DND-41 (cell line): Measurements from ENCODE around the gene MCFD2.

Experiments
- ATAC-seq: fragments of 200-7000 bp; cut with Tn5 transposase; 3 replicates; pipeline ENCODE4 v1.9.1; 2021; ENCODE audit warnings: low read depth; ENCODE audit not compliant: insufficient read depth
- DNase-seq: peaks from one replicate; pipeline ENCODE4 v3.0.0-alpha.2; 2020
- H2AFZ ChIP-seq: 2 replicates; pipeline ENCODE4 v1.6.0; 2012; ENCODE audit warnings: low read depth, low read length
- H3K27ac ChIP-seq: 2 replicates; pipeline ENCODE4 v1.5.1; 2012; ENCODE audit warnings: low read length, inconsistent platforms
- H3K27me3 ChIP-seq: fragments of 200-600 bp; sonication (generic); 2 replicates; pipeline ENCODE4 v1.6.0; 2012; ENCODE audit warnings: low read length, mild to moderate bottlenecking, inconsistent platforms; ENCODE audit not compliant: insufficient read depth, poor library complexity
- H3K36me3 ChIP-seq: 2 replicates; pipeline ENCODE4 v1.5.1; 2012; ENCODE audit warnings: low read length, inconsistent platforms; ENCODE audit not compliant: insufficient read depth
- H3K4me1 ChIP-seq: 2 replicates; pipeline ENCODE4 v1.5.1; 2012; ENCODE audit warnings: mild to moderate bottlenecking, low read length; ENCODE audit not compliant: insufficient read depth
- H3K4me2 ChIP-seq: 2 replicates; pipeline ENCODE4 v1.6.0; 2012; ENCODE audit warnings: mild to moderate bottlenecking, moderate library complexity, low read length, inconsistent platforms; ENCODE audit not compliant: insufficient read depth
- H3K4me3 ChIP-seq, 2 experiments: fragments of 200-600 bp in 1 of 2; shearing (Covaris generic) in 1 of 2; 2 replicates each; pipeline ENCODE4 v1.5.1; 2012 to 2016; ENCODE audit warnings: inconsistent platforms in 2 of 2, low read length in 2 of 2, mild to moderate bottlenecking in 2 of 2, low read depth in 1 of 2, moderate library complexity in 1 of 2
- H3K79me2 ChIP-seq: 2 replicates; pipeline ENCODE4 v1.6.0; 2012; ENCODE audit warnings: low read length, inconsistent platforms; ENCODE audit not compliant: insufficient read depth
- H3K9ac ChIP-seq: 2 replicates; pipeline ENCODE4 v1.6.0; 2012; ENCODE audit warnings: low read depth, mild to moderate bottlenecking, inconsistent platforms, low read length, moderate library complexity
- H3K9me3 ChIP-seq: 2 replicates; pipeline ENCODE4 v1.5.1; 2012; ENCODE audit warnings: low read length, moderate library complexity, mild to moderate bottlenecking, inconsistent platforms; ENCODE audit not compliant: insufficient read depth, severe bottlenecking
- H4K20me1 ChIP-seq: 2 replicates; pipeline ENCODE4 v1.6.0; 2012; ENCODE audit warnings: low read length; ENCODE audit not compliant: insufficient read depth
- EZH2 ChIP-seq: IDR thresholded peaks from 3 replicates; pipeline ENCODE4 v1.6.1; 2012; ENCODE audit warnings: borderline replicate concordance, low read depth, mild to moderate bottlenecking, moderate library complexity, low read length, inconsistent platforms; ENCODE audit not compliant: severe bottlenecking
- TF ChIP-seq, protein P1 (sequence below): IDR thresholded peaks from 2 replicates; pipeline ENCODE4 v1.5.1; 2012; ENCODE audit warnings: borderline replicate concordance, low read length, moderate library complexity, mild to moderate bottlenecking; ENCODE audit not compliant: poor library complexity, severe bottlenecking; ENCODE audit errors: extremely low read depth

The MCFD2 gene

GRCh38 chr2:46943881-46944798 lies 28.5 kb upstream of the MCFD2 start:
- Histone ChIP-seq H3K27ac (peak overlapping the region; percentile 96), H4K20me1 (peaks cover 3% of the 10 kb centered on the region; the same call in 1 of the 2 replicates), H3K4me2 (peak overlapping the region; percentile 82), H3K4me3 (peak overlapping the region in 1 of 2 experiments; percentile 90; a peak in 2 of 4 replicates), H3K9me3 (no peaks in the 10 kb centered on the region), H3K4me1 (peaks cover 75% of the 10 kb centered on the region), H3K27me3 (no peaks in the 10 kb centered on the region), H3K36me3 (peaks cover 26% of the 10 kb centered on the region), H3K9ac (peak overlapping the region; percentile 82), H2AFZ (no peak overlapping the region), H3K79me2 (peaks cover 73% of the 10 kb centered on the region)
- DNase-seq = peak; percentile 73
- peak; percentile 57 for ATAC-seq
- no peak for TF ChIP-seq EZH2
- TF ChIP-seq, protein P1, sequence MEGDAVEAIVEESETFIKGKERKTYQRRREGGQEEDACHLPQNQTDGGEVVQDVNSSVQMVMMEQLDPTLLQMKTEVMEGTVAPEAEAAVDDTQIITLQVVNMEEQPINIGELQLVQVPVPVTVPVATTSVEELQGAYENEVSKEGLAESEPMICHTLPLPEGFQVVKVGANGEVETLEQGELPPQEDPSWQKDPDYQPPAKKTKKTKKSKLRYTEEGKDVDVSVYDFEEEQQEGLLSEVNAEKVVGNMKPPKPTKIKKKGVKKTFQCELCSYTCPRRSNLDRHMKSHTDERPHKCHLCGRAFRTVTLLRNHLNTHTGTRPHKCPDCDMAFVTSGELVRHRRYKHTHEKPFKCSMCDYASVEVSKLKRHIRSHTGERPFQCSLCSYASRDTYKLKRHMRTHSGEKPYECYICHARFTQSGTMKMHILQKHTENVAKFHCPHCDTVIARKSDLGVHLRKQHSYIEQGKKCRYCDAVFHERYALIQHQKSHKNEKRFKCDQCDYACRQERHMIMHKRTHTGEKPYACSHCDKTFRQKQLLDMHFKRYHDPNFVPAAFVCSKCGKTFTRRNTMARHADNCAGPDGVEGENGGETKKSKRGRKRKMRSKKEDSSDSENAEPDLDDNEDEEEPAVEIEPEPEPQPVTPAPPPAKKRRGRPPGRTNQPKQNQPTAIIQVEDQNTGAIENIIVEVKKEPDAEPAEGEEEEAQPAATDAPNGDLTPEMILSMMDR = no peak

GRCh38 chr2:46942891-46943626 lies 27.5 kb upstream of the MCFD2 start:
- H3K27ac ChIP-seq = peak overlapping the region; percentile 96
- no peaks in the 10 kb centered on the region for H3K27me3 ChIP-seq
- peaks cover 3% of the 10 kb centered on the region; the same call in 1 of the 2 replicates for H4K20me1 ChIP-seq
- no peak overlapping the region for H2AFZ ChIP-seq
- ATAC-seq (no peak), DNase-seq (no peak)
- no peak for TF ChIP-seq EZH2
- TF ChIP-seq, protein P1 = no peak
- peak overlapping the region; percentile 82 for H3K9ac ChIP-seq
- H3K79me2 ChIP-seq = peaks cover 63% of the 10 kb centered on the region
- peaks cover 72% of the 10 kb centered on the region for H3K4me1 ChIP-seq
- no peaks in the 10 kb centered on the region for H3K9me3 ChIP-seq
- H3K4me2 ChIP-seq = peak overlapping the region; percentile 82
- peak overlapping the region; percentile 65 to 90; a peak in 3 of 4 replicates for H3K4me3 ChIP-seq
- peaks cover 20% of the 10 kb centered on the region for H3K36me3 ChIP-seq

DNA sequence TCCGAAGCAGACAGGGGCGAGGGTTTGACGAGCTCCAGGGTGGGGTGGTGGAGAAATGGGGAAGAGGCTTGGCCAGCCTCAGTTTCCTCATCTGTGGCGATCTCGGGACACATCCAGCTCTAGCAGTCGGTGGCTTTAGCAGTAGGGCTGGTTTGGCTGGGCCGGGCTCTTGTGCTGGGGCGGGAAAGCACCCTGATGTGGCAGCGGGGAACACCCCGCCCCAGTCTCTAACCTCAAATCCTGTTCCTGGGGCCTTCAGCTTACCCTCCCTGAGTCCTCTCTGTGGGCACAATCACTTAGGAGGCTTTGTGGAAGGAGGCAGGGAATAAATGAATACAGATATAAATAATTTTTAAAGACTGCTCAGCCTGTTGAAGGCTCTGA lies 26.5 kb upstream of the MCFD2 start:
- DNase-seq = peak; percentile 72
- H2AFZ ChIP-seq = peak overlapping the region; percentile 88
- peak overlapping the region; percentile 65 to 90 for H3K4me3 ChIP-seq
- peaks cover 68% of the 10 kb centered on the region for H3K4me1 ChIP-seq
- H3K4me2 ChIP-seq = peak overlapping the region; percentile 82
- no peaks in the 10 kb centered on the region for H3K27me3 ChIP-seq
- H3K9me3 ChIP-seq = no peaks in the 10 kb centered on the region
- H3K36me3 ChIP-seq = peaks cover 14% of the 10 kb centered on the region
- peaks cover 53% of the 10 kb centered on the region for H3K79me2 ChIP-seq
- ATAC-seq = peak; percentile 47
- TF ChIP-seq EZH2 = no peak
- TF ChIP-seq, protein P1 = no peak
- peak overlapping the region; percentile 82 for H3K9ac ChIP-seq
- H3K27ac ChIP-seq = peak overlapping the region; percentile 96
- no peaks in the 10 kb centered on the region for H4K20me1 ChIP-seq
